Keratinocyte (primary cell): ENCODE measurements around the gene CTNND1. TPM values are rescaled to one million over a fixed set of nuclear protein-coding genes. Genes with fewer than 3 reads are reported as not detected.

Experiments
- DNase-seq: peaks from one replicate; pipeline ENCODE4 v3.0.0-alpha.2; 2011; ENCODE audit warnings: low read depth, missing footprints, low spot score
- FAIRE-seq: peaks from 2 replicates; lab custom pipeline; 2011; peaks lifted over from hg19 to GRCh38; lab: Jason Lieb, UNC
- H2AFZ ChIP-seq: 2 replicates; pipeline ENCODE4 v1.6.0; 2012; ENCODE audit warnings: low read length, control low read depth, inconsistent platforms; ENCODE audit not compliant: control insufficient read depth
- H3K27ac ChIP-seq: 2 replicates; pipeline ENCODE4 v1.5.1; 2011; ENCODE audit warnings: low read length; ENCODE audit not compliant: control insufficient read depth, insufficient read depth
- H3K27me3 ChIP-seq: 3 replicates; pipeline ENCODE4 v1.6.0; 2011; ENCODE audit warnings: low read length; ENCODE audit not compliant: control insufficient read depth, insufficient read depth; ENCODE audit errors: extremely low read depth
- H3K36me3 ChIP-seq, 2 experiments: 2 replicates in 1 of 2; 3 replicates in 1 of 2; pipeline ENCODE4 v1.5.1; 2011; ENCODE audit warnings: low read length in 2 of 2, mild to moderate bottlenecking in 1 of 2; ENCODE audit not compliant: control insufficient read depth in 2 of 2, insufficient read depth in 2 of 2; ENCODE audit errors: extremely low read depth in 1 of 2
- H3K4me1 ChIP-seq: 3 replicates; pipeline ENCODE4 v1.5.1; 2011; ENCODE audit warnings: low read length; ENCODE audit not compliant: control insufficient read depth, insufficient read depth; ENCODE audit errors: extremely low read depth
- H3K4me2 ChIP-seq: 3 replicates; pipeline ENCODE4 v1.6.0; 2011; ENCODE audit warnings: low read depth, low read length; ENCODE audit not compliant: control insufficient read depth, insufficient read depth; ENCODE audit errors: extremely low read depth
- H3K4me3 ChIP-seq, 3 experiments: fragments of 200-600 bp in 1 of 3; sonication (generic) in 1 of 3; 2 replicates in 2 of 3; 3 replicates in 1 of 3; pipeline ENCODE4 v1.5.1; 2011 to 2016; ENCODE audit warnings: low read length in 3 of 3, mild to moderate bottlenecking in 3 of 3, control low read depth in 2 of 3, inconsistent platforms in 1 of 3, low read depth in 1 of 3, mixed read lengths in 1 of 3, mixed run types in 1 of 3, moderate library complexity in 1 of 3; ENCODE audit not compliant: control insufficient read depth in 2 of 3, insufficient read depth in 2 of 3; ENCODE audit errors: extremely low read depth in 1 of 3
- H3K79me2 ChIP-seq: 2 replicates; pipeline ENCODE4 v1.6.0; 2012; ENCODE audit warnings: low read length; ENCODE audit not compliant: control insufficient read depth, insufficient read depth
- H3K9ac ChIP-seq: 3 replicates; pipeline ENCODE4 v1.6.0; 2011; ENCODE audit warnings: low read length; ENCODE audit not compliant: control insufficient read depth, insufficient read depth; ENCODE audit errors: extremely low read depth
- H3K9me1 ChIP-seq: 3 replicates; pipeline ENCODE4 v1.6.0; 2011; ENCODE audit warnings: low read length; ENCODE audit not compliant: control insufficient read depth, insufficient read depth; ENCODE audit errors: extremely low read depth
- H3K9me3 ChIP-seq: 2 replicates; pipeline ENCODE4 v1.5.1; 2012; ENCODE audit warnings: low read depth, low read length; ENCODE audit not compliant: control insufficient read depth
- H4K20me1 ChIP-seq: 3 replicates; pipeline ENCODE4 v1.6.0; 2011; ENCODE audit warnings: low read length; ENCODE audit not compliant: control insufficient read depth, insufficient read depth; ENCODE audit errors: extremely low read depth
- CTCF ChIP-seq, 3 experiments: IDR thresholded peaks in 1 of 3; conservative IDR thresholded peaks in 1 of 3; optimal IDR thresholded peaks in 1 of 3; 2 replicates in 2 of 3; 3 replicates in 1 of 3; pipeline versions ENCODE3 to v1.5.1; 2011; ENCODE audit warnings: low read length in 3 of 3, mild to moderate bottlenecking in 3 of 3, moderate library complexity in 2 of 3, control low read depth in 1 of 3, inconsistent platforms in 1 of 3; ENCODE audit not compliant: insufficient read depth in 2 of 3; ENCODE audit errors: extremely low read depth in 1 of 3
- EZH2 ChIP-seq: IDR thresholded peaks from one replicate; pipeline ENCODE4 v1.6.1; 2012; ENCODE audit warnings: inconsistent platforms, mild to moderate bottlenecking, low read length, moderate library complexity
- dilution Hi-C: fragments of 300-500 bp; cut with MboI; formaldehyde crosslinking; loops from one replicate; pipeline ENCODE4 v1.7.0; 2020; ENCODE audit warnings: low sequenced_read_pairs; ENCODE audit not compliant: extremely low pct_ligation_motif_present
- polyA plus RNA-seq, 5 experiments: library from polyadenylated mRNA; depleted of rRNA in 3 of 5; stranded (reverse) in 3 of 5; stranded (forward) in 1 of 5; unstranded in 1 of 5; fragments of >200 nt; gene quantifications; 1 replicate in 1 of 5; 2 replicates in 3 of 5; 3 replicates in 1 of 5; pipeline versions ENCODE4 v1.2.1 to v1.2.3, GENCODE V29; 2011 to 2012; ENCODE audit warnings: missing spikeins in 2 of 5, low read depth in 1 of 5, low replicate concordance in 1 of 5

The CTNND1 gene
- polyA plus RNA-seq, 1 donor (not counting 4 experiments of a cell fraction or from before 2014, with no cell fraction given), result 144 TPM

DNA sequence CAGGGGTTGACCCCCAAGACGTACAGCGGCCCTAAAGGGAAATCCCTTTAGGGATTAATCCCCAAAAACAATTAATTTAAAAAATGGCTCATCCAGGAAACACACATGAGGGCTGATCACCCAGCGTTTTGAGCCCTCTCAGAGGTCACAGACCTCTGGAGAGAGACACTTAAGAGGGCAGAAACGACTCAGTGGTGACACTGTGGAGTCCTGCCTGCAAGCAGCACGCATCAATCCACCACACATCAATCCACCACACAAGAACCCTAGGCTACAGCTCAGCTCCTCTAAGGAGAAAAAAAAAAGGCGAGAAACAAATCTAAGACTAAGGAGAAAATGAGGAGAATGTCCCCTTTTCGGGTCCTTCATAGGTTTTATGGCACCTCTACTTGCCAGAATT lies 32.8 kb upstream of the CTNND1 start:
- FAIRE-seq (no peak), DNase-seq (no peak)
- no peak overlapping the region for H3K4me3 ChIP-seq
- TF ChIP-seq CTCF (optimal IDR thresholded peaks at IDR 0.05 in 1 of 3, IDR thresholded peaks at IDR 0.05 in 1 of 3, conservative IDR thresholded peaks at IDR 0.05 in 1 of 3; ENCODE audit: extremely low read depth in 1 of 3, insufficient read depth in 2 of 3, low read length in 3 of 3) (no peak), EZH2 (no peak)
- H3K9me1 ChIP-seq, result no peaks in the 10 kb centered on the region
- peaks cover 18% of the 10 kb centered on the region for H3K4me1 ChIP-seq
- H3K27ac ChIP-seq, result no peak overlapping the region
- no peak overlapping the region for H3K9ac ChIP-seq
- H3K79me2 ChIP-seq, result peaks cover 68% of the 10 kb centered on the region
- no peak overlapping the region for H2AFZ ChIP-seq
- dilution Hi-C loops, result no loop called here
- peaks cover 5% of the 10 kb centered on the region for H4K20me1 ChIP-seq
- no peaks in the 10 kb centered on the region for H3K9me3 ChIP-seq
- peaks cover 0 to 3% of the 10 kb centered on the region in 2 experiments for H3K36me3 ChIP-seq
- H3K4me2 ChIP-seq, result no peak overlapping the region
- H3K27me3 ChIP-seq, result no peaks in the 10 kb centered on the region

GRCh38 chr11:57729479-57729878 lies 32.1 kb upstream of the CTNND1 start:
- H3K79me2 ChIP-seq, result peaks cover 66% of the 10 kb centered on the region
- no peak for FAIRE-seq

More at GRCh38 chr11:57729479-57729878, 32.1 kb upstream of the CTNND1 start:
- H2AFZ ChIP-seq, result no peak overlapping the region
- peaks cover 0 to 2% of the 10 kb centered on the region in 2 experiments for H3K36me3 ChIP-seq
- DNase-seq, result no peak
- no peaks in the 10 kb centered on the region for H3K9me1 ChIP-seq
- no peak overlapping the region for H3K9ac ChIP-seq
- H3K27ac ChIP-seq, result no peak overlapping the region
- H3K4me3 ChIP-seq, result no peak overlapping the region
- peaks cover 18% of the 10 kb centered on the region for H3K4me1 ChIP-seq
- H3K4me2 ChIP-seq, result no peak overlapping the region
- dilution Hi-C loops, result no loop called here
- H4K20me1 ChIP-seq, result peaks cover 5% of the 10 kb centered on the region
- no peak for TF ChIP-seq EZH2
- TF ChIP-seq CTCF (optimal IDR thresholded peaks at IDR 0.05 in 1 of 3, IDR thresholded peaks at IDR 0.05 in 1 of 3, conservative IDR thresholded peaks at IDR 0.05 in 1 of 3; ENCODE audit: extremely low read depth in 1 of 3, insufficient read depth in 2 of 3, low read length in 3 of 3), result no peak
- no peaks in the 10 kb centered on the region for H3K27me3 ChIP-seq
- H3K9me3 ChIP-seq, result no peaks in the 10 kb centered on the region
